GM10847 (cell line): ENCODE measurements around the gene C16orf54.

Experiments
- POLR2A ChIP-seq: IDR thresholded peaks from 2 replicates; pipeline ENCODE4 v1.6.1; 2011; ENCODE audit not compliant: insufficient read length; ENCODE audit errors: extremely low read depth

Gene C16orf54

DNA sequence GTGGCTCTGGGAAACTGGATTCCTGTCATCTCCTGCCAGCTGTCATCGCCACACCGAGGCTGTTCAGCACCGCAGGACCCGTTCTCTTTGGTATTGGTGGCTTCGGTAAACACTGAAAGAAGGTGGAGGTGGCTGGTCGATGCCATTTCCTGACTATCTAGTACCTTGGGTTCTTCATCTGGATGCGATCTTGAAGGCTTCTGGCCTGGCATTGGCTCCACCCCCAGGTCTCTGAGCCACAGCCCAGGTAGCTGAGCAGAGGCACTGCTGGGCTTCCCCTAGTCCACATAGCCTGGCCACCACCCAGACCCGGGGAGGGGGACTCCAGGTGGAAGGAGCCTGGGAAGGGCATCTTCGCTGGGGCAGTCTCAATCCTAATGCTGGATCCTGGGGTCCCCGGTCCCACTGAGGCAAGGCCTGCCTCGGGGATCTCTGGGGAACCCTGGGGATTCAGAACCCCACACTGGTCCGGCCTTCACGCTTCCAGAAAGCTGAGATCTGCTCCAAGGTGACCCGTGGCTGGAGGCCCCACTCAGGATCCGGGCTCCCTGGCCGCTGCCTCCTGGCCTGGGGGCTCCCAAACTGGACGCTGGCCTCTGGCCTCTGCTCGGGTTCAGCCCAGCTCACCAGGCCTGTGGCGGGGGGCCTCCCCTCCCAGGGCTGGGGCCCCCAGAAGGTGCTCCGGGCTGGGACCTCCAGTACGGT lies 1.8 kb downstream of the C16orf54 start:
- no peak for TF ChIP-seq POLR2A

DNA sequence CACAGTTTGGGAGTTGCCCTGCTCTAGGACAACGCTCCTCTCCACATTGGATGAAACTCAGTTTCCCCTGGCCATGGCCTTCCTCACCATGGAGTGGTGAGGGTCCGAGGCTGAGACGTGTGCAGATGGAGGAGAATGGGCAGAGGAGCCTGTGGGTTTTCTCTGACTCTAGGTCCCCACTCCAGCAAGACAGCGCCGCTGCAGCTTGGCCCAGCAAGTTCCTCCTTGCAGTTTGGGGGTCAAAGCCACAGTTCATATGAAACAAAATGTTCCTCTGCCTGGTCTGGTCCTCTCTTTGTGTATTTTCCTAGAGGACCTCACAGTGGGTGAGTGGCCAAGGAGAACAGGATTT lies 2.3 kb downstream of the C16orf54 start:
- no peak for TF ChIP-seq POLR2A

DNA sequence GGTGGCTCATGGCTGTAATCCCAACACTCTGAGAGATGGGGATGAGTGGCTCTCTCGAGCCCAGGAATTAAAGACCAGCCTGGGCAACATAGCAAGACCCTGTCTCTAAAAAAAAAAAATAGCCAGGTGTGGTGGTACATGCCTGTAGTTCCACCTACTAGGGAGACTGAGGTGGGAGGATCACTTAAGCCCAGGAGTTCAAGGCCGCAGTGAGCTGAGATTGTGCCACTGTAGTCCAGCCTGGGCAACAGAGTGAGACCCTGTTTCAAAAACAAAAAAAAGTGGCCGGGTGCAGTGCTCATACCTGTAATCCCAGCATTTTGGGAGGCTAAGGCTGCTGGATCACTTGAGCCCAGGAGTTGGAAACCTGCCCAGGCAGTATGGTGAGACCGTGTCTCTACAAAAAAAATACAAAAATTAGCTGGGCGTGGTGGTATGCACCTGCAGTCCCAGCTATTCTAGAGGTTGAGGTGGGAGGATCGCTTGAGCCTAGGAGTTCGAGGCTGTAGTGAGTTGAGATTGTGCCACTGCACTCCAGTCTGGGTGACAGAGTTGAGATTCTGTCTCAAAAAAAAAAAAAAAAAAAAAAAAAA lies 3.0 kb downstream of the C16orf54 start:
- no peak for TF ChIP-seq POLR2A

DNA sequence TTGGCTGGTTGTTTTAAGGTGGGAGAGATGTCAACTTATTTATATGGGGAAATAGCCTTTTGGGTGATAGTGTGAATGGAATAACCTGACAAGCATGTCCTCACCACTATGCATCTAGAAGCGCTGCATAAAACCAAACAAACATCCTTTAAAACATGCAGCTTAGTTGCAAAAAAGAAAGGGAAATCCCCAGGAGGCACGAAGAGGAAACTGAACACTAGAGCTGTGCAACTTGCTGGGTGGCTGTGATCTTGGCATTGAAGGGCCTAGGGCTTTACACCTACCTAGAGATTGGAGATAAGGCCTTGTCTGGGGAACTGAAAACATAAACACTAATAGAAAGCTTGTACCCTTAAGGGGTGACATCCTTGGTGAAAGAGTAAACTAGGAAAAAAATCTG lies 7.3 kb downstream of the C16orf54 start:
- no peak for TF ChIP-seq POLR2A

DNA sequence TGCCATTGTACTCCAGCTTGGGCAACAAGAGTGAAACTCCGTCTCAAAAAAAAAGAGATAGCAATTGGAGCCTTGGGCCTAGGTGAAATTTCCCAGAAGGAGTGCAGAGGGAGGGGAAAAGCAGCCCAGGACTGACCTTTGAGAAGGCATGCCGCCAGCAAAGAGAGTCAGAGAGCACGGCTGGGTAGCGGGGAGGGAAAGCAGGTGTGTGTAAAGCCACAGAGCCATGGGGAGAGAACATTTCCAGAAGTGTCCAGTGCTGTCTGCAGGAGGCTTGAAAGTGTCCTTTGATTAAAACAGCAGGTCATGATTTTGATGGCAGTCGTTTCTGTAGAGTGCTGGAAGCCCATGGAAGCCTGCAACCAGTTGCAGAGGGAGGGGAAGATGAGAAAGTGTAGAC lies 8.1 kb downstream of the C16orf54 start:
- no peak for TF ChIP-seq POLR2A

DNA sequence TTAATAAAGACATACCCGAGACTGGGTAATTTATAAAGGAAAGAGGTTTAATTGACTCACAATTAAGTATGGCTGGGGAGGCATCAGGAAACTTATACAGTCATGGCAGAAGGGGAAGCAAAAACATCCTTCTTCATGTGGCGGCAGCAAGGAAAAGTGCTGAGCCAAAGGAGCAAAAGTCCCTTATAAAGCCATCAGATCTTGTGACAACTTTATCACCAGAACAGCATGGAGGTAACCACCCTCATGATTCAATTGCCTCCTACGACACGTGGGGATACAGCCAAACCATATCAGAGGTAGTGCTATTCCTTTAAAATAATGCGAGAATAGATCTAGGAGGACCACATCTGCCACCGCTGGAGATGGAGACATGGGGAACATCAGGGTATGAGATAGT lies 9.0 kb downstream of the C16orf54 start:
- TF ChIP-seq POLR2A: no peak

DNA sequence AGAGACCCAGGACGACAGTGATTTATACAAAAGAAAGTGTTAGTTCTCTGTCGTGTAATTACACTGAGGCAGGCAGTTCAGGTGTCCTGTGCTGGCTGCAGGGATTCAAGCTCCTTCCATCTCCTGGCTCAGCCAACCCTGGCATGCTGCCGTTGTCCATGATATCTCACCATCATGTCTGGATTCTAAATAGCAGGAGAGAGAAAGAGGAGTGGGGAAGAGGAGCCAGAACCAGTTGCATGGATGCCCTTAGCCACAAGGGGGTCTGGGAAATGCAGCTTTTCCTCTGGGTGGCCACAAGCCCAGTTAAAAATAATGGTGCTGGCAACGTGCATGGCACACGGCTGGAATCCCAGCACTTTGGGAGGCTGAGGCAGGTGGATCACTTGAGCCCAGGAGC lies 9.7 kb downstream of the C16orf54 start:
- TF ChIP-seq POLR2A: no peak

DNA sequence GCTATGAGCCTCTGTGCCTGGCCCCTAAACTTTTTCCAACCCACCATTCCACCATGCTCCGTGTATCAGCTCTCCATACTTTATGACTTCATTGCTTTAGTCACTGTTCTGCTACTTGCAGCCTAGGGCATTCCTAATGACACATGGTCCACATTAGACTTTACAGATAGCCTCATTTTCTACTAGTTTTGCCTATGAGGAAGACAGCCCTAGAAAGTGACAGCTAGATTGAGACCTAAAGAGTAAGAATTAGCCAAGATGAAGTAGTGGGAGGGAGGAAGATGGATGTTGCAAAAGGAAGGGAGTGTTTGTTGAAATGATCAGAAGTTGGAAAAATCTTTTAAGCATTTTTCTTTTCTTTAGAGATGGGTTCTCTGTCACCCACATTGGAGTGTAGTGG lies 11.0 kb downstream of the C16orf54 start:
- no peak for TF ChIP-seq POLR2A

DNA sequence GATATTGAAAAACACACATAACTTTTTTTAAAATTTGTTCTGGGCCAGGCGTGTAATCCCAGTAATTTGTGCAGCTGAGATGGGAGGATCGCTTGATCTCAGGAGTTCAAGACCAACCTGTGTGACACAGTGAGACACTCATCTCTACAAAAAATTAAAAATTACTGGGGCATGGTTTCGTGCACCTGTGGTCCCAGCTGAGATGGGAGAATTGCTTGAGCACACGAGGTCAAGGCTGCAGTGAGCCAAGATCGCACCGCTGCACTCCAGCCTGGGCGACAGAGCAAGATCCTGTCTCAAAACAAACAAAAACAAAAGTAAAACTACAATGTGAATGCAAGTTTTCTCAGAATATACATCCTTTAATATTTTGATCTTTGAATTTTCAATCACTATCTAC lies 15.1 kb downstream of the C16orf54 start:
- no peak for TF ChIP-seq POLR2A

DNA sequence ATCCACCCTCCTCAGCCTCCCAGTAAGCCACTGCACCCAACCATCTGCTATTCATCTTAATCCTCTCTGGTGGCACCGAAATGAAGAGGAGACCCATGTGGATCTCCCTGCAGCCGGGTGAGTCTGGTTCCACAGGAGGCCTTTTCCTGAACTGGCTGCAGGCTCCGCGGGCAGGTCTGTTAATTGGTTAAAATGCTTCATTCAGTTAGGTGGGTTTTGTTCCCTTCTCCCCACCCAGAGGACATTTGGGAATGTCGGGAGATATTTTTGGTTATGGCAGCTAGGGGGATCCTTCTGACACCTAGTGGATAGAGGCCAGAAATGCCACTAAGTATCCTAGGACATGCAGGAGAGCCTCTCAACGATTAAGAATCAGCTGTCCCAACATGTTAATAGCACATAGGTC lies 16.7 kb downstream of the C16orf54 start:
- TF ChIP-seq POLR2A: no peak

DNA sequence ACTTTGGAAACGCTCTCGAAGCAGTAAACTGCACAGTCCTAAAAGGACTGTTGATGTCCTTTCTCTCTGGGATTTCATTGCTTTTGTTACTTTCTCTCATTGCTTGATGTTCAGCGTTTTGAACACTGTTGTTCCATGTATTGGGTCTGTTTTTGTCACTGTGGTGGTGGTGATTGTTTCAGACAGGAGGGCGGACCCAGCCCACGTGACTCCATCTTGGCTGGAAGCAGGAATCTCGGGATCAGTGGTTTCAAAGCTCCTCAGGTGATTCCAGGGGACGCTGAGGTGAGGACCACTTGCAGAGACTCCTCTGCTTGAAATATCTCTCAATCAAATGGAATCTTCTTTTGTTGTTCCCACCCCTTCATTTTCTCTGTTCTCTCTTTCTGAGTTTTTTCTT lies 18.3 kb downstream of the C16orf54 start:
- no peak for TF ChIP-seq POLR2A

DNA sequence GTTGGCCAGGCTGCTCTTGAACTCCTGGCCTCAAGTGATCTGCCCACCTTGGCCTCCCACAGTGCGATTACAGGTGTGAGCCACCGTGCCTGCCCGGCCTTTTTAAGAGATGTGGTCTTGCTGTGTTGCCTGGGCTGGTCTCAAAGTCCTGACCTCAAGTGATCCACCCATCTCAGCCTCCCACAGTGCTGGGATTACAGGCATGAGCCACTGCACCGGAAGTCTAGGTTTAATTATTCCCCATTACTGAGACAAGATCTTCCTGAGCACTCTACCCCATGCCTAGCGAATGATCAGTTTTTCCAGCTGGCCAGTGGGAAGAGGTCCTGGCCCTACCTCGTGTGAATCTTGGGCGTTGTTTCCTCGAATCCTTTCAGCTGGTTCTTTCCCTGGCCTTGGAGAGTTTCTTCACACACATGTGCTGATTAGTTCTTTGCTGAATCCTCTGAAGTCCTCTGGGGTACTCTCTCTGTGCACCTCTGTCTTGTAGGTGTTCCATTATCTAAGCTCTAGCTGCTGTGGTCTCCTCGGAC lies 18.9 kb downstream of the C16orf54 start:
- TF ChIP-seq POLR2A: no peak

DNA sequence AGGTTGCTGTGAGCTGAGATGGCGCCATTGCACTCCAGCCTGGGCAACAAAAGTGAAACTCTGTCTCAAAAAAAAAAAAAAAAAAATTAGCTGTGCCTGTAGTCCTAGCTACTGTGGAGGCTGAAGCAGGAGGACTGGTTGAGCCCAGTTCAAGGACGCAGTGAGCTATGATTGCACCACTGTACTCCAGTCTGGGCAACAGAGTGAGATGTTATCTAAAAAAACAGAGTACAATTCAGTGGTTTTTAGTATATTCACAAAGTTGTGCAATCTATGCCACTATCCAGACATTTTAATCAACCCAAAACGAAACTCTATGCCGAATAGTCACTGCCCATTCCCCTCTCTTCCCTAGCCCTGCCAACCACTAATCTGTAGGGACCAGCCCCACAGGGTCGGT lies 25.1 kb downstream of the C16orf54 start:
- no peak for TF ChIP-seq POLR2A

DNA sequence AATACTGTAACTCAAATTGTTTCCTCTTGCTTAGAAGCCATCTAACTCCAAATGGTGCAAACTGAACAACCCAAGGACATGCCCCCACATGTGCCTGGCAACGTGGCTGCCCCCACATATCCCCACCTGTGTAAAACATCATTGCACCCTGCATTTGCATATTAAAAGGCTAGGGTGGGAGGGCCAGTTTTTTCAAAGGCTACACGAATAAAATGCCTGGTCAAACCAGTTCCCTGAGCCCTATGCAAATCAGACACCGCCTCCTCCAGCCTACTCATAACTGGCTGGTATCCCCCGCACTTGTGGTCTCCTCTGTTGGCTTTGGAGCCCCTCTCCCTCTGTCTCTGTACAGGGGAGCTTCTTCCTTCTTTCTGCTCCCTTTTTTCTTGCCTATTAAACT lies 26.7 kb downstream of the C16orf54 start:
- TF ChIP-seq POLR2A: no peak

DNA sequence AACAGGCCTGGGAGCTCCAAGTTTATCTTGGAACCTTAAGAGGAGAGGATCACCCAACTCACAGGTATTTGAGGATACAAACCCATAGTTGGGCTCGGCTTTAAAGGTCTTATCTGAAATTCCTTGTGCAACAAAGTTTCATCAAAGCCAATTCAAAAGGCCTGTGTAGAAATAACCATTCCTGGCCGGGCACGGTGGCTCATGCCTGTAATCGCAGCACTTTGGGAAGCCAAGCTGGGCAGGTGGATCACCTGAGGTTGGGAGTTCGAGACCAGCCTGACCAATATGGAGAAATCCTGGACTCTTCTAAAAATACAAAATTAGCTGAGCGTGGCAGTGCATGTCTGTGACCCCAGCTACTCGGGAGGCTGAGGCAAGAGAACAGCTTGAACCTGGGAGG lies 28.7 kb downstream of the C16orf54 start:
- no peak for TF ChIP-seq POLR2A

DNA sequence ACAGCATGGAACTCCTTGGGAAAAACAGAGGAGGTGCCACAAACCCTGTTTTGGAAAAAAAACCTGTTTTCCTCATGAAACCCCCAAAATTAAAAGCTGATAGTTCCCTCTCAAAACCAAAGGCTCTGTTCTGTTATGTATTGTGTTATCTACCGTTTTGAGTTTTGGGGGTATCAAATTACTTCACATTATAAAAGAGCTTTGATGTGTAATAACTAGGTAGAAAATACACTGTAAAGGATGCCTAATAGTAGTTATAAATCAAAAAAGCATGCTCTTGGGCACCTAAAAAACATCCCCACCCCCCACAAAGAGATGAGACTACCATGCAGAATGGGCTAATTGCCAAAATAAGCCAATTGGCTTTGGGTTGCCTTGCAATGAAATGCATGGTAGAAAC lies 30.8 kb downstream of the C16orf54 start:
- no peak for TF ChIP-seq POLR2A

DNA sequence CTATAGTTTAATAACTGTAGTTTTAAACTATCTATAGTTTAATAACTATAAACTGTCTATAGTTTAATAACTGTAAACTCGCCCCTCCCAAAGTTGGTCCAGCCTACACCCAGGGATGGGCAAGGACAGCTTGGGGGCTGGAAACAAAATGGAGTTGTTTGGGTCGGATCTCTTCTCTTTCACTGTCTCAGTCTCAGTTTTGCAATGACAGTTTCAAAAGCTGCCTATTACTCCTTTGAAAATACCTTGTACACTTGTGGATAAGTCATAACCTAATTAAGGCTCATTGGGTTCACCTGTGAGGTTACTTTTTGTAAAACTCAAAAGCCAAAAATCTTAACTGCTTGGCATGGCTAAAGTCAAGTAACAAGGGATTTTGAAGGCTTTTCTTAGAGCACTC lies 31.4 kb downstream of the C16orf54 start:
- no peak for TF ChIP-seq POLR2A
